SK-N-SH (cell line): ENCODE results near the gene AADACL4. TPM values are rescaled to one million over a fixed set of nuclear protein-coding genes. Genes with fewer than 3 reads are reported as not detected.

Experiments used
- CTCF ChIA-PET: fragments of 300-600, 350-600 bp; formaldehyde crosslinking; extraction: SDS; loops from one replicate; lab custom pipeline; 2021; lab: Yijun Ruan, JAX
- POLR2A ChIA-PET: fragments of 350-600 bp; sonication (Branson Sonifier 250); formaldehyde crosslinking; extraction: SDS; loops from one replicate; lab custom pipeline; 2020; ENCODE audit warnings: antibody characterized with exemption, inconsistent platforms; lab: Yijun Ruan, JAX
- DNase-seq: peaks from one replicate; pipeline ENCODE4 v3.0.0; 2012
- H2AFZ ChIP-seq: fragments of 200-600 bp; sonication (generic); 2 replicates; pipeline ENCODE4 v1.8.1; 2016; ENCODE audit warnings: antibody characterized with exemption, mild to moderate bottlenecking, low read depth
- H3F3A ChIP-seq: fragments of 200-600 bp; sonication (generic); replicated peaks from 2 replicates; pipeline ENCODE3; 2016; ENCODE audit warnings: antibody characterized with exemption, mild to moderate bottlenecking; ENCODE audit not compliant: insufficient read depth
- H3K27ac ChIP-seq, 2 experiments: fragments of 200-500 bp in 1 of 2; fragments of 200-600 bp in 1 of 2; sonication (Bioruptor generic) in 1 of 2; sonication (generic), shearing (Covaris generic) in 1 of 2; 2 replicates each; pipeline versions ENCODE4 v1.5.1 to v1.6.1; 2014 to 2016; ENCODE audit warnings: low read depth in 2 of 2, inconsistent platforms in 1 of 2, low read length in 1 of 2, mild to moderate bottlenecking in 1 of 2, mixed read lengths in 1 of 2
- H3K27me3 ChIP-seq: fragments of 200-600 bp; sonication (generic), shearing (Covaris generic); 2 replicates; pipeline ENCODE4 v1.6.1; 2016; ENCODE audit warnings: mixed run types; ENCODE audit not compliant: insufficient read depth
- H3K36me3 ChIP-seq, 2 experiments: fragments of 200-500 bp in 1 of 2; fragments of 200-600 bp in 1 of 2; sonication (Bioruptor generic) in 1 of 2; sonication (generic) in 1 of 2; replicated peaks in 1 of 2; 2 replicates each; pipeline versions ENCODE3 to v1.5.1; 2014 to 2016; ENCODE audit warnings: low read length in 1 of 2, mild to moderate bottlenecking in 1 of 2; ENCODE audit not compliant: insufficient read depth in 2 of 2, control insufficient read depth in 1 of 2
- H3K4me1 ChIP-seq, 2 experiments: fragments of 200-500 bp in 1 of 2; fragments of 200-600 bp in 1 of 2; sonication (Bioruptor generic) in 1 of 2; sonication (generic), shearing (Covaris generic) in 1 of 2; 2 replicates each; pipeline versions ENCODE4 v1.5.1 to v1.6.1; 2014 to 2016; ENCODE audit warnings: low read depth in 1 of 2, low read length in 1 of 2, mixed run types in 1 of 2; ENCODE audit not compliant: insufficient read depth in 2 of 2, control insufficient read depth in 1 of 2
- H3K4me2 ChIP-seq: fragments of 200-600 bp; sonication (generic), shearing (Covaris generic); 2 replicates; pipeline ENCODE4 v1.6.1; 2017; ENCODE audit warnings: mixed run types
- H3K4me3 ChIP-seq, 2 experiments: fragments of 200-500 bp in 1 of 2; fragments of 200-600 bp in 1 of 2; sonication (Bioruptor generic) in 1 of 2; sonication (generic), shearing (Covaris generic) in 1 of 2; 2 replicates each; pipeline versions ENCODE4 v1.5.1 to v1.8.1; 2014 to 2016; ENCODE audit warnings: low read depth in 2 of 2, inconsistent platforms in 1 of 2, low read length in 1 of 2, mild to moderate bottlenecking in 1 of 2, mixed read lengths in 1 of 2, moderate library complexity in 1 of 2
- H3K79me2 ChIP-seq: fragments of 200-600 bp; sonication (generic); 2 replicates; pipeline ENCODE4 v1.8.1; 2017; ENCODE audit warnings: mild to moderate bottlenecking; ENCODE audit not compliant: insufficient read depth
- H3K9ac ChIP-seq: fragments of 200-600 bp; sonication (generic); 2 replicates; pipeline ENCODE4 v1.6.1; 2017; ENCODE audit warnings: mixed run types
- H3K9me2 ChIP-seq: fragments of 200-600 bp; sonication (generic); 2 replicates; pipeline ENCODE4 v1.6.1; 2017; ENCODE audit warnings: mixed run types
- H3K9me3 ChIP-seq: fragments of 200-600 bp; sonication (generic); 2 replicates; pipeline ENCODE4 v1.6.1; 2017; ENCODE audit warnings: mixed run types, mild to moderate bottlenecking, moderate library complexity
- H4K20me1 ChIP-seq: fragments of 200-600 bp; sonication (generic); 2 replicates; pipeline ENCODE4 v1.6.1; 2017; ENCODE audit warnings: mild to moderate bottlenecking, mixed run types; ENCODE audit not compliant: insufficient read depth
- ELF1 ChIP-seq: IDR thresholded peaks from 2 replicates; pipeline ENCODE4 v1.4.0; 2012
- EP300 ChIP-seq, 2 experiments: IDR thresholded peaks; 2 replicates each; pipeline versions ENCODE4 v1.4.0 to v1.6.1; 2012; ENCODE audit warnings: borderline replicate concordance in 1 of 2, low read depth in 1 of 2, low read length in 1 of 2
- EZH2phosphoT487 ChIP-seq: fragments of 200-600 bp; sonication (generic); IDR thresholded peaks from 2 replicates; pipeline ENCODE4 v1.6.1; 2017; ENCODE audit warnings: low read depth, mixed run types, mild to moderate bottlenecking, antibody characterized with exemption, moderate library complexity, borderline replicate concordance
- FOSL2 ChIP-seq: IDR thresholded peaks from 2 replicates; pipeline ENCODE4 v1.4.0; 2012; ENCODE audit warnings: low read depth, mild to moderate bottlenecking, moderate library complexity, borderline replicate concordance
- FOXM1 ChIP-seq: IDR thresholded peaks from 2 replicates; pipeline ENCODE4 v1.4.0; 2012; ENCODE audit warnings: low read depth, mild to moderate bottlenecking
- GABPA ChIP-seq: IDR thresholded peaks from 2 replicates; pipeline ENCODE4 v1.4.0; 2012; ENCODE audit warnings: low read depth, mild to moderate bottlenecking
- GATA2 ChIP-seq: sonication (generic); formaldehyde crosslinking; IDR thresholded peaks from 2 replicates; pipeline ENCODE4 v1.5.0; 2020; ENCODE audit warnings: mild to moderate bottlenecking, missing genetic modification reagents
- IRF3 ChIP-seq: fragments of 150-350 bp; IDR thresholded peaks from 2 replicates; pipeline ENCODE4 v1.6.1; 2016; ENCODE audit warnings: mild to moderate bottlenecking, low read depth, low read length
- JUND ChIP-seq: IDR thresholded peaks from 2 replicates; pipeline ENCODE4 v1.4.0; 2012
- MAX ChIP-seq: IDR thresholded peaks from 2 replicates; pipeline ENCODE4 v1.4.0; 2012; ENCODE audit warnings: low read depth
- MEF2A ChIP-seq: IDR thresholded peaks from 2 replicates; pipeline ENCODE4 v1.4.0; 2012; ENCODE audit warnings: low read depth, borderline replicate concordance
- MXI1 ChIP-seq: IDR thresholded peaks from 2 replicates; pipeline ENCODE4 v1.6.1; 2012; ENCODE audit warnings: mild to moderate bottlenecking, low read depth, low read length, improper control_type of control experiment
- NFIC ChIP-seq: IDR thresholded peaks from 2 replicates; pipeline ENCODE4 v1.4.0; 2012; ENCODE audit warnings: borderline replicate concordance
- NRF1 ChIP-seq: IDR thresholded peaks from 2 replicates; pipeline ENCODE4 v1.6.1; 2012; ENCODE audit warnings: low read depth, mild to moderate bottlenecking, low read length
- PBX3 ChIP-seq: IDR thresholded peaks from 2 replicates; pipeline ENCODE4; 2012
- RAD21 ChIP-seq: IDR thresholded peaks from 2 replicates; pipeline ENCODE4 v1.6.1; 2012; ENCODE audit warnings: mild to moderate bottlenecking, low read length
- REST ChIP-seq: IDR thresholded peaks from 2 replicates; pipeline ENCODE4 v1.6.1; 2012; ENCODE audit warnings: mild to moderate bottlenecking, low read depth, low read length, moderate library complexity
- RXRA ChIP-seq: IDR thresholded peaks from 2 replicates; pipeline ENCODE4 v1.4.0; 2012; ENCODE audit warnings: low read depth, mild to moderate bottlenecking, borderline replicate concordance
- SMC3 ChIP-seq: IDR thresholded peaks from 2 replicates; pipeline ENCODE4 v1.6.1; 2012; ENCODE audit warnings: low read depth, low read length, improper control_type of control experiment
- TCF12 ChIP-seq: IDR thresholded peaks from 2 replicates; pipeline ENCODE4 v1.4.0; 2012
- TEAD4 ChIP-seq: IDR thresholded peaks from 2 replicates; pipeline ENCODE4 v1.4.0; 2012; ENCODE audit warnings: mild to moderate bottlenecking, borderline replicate concordance; ENCODE audit not compliant: insufficient read depth
- YY1 ChIP-seq: IDR thresholded peaks from 2 replicates; pipeline ENCODE4 v1.4.0; 2012; ENCODE audit warnings: low read depth, mild to moderate bottlenecking
- ZBTB33 ChIP-seq: IDR thresholded peaks from 2 replicates; pipeline ENCODE4 v1.4.0; 2012; ENCODE audit warnings: low read depth, borderline replicate concordance
- WGBS: methylation state at CpG from one replicate; pipeline ENCODE4 v1.1.6; 2017; ENCODE audit warnings: low lambda C conversion rate; 5-methylcytosine and 5-hydroxymethylcytosine counted together
- polyA plus RNA-seq, 3 experiments: library from polyadenylated mRNA; depleted of rRNA; stranded (reverse); fragments of >200 nt; gene quantifications; 2 replicates each; pipeline ENCODE4 v1.2.3, GENCODE V29; 2012

AADACL4 gene
- polyA plus RNA-seq, 1 of the 3 experiments (the other 2 are of a cell fraction): 0.59 TPM

- Histone ChIP-seq H3K9me2 (no peaks in the 10 kb centered on the region), H3K27ac (no peak overlapping the region), H3K27me3 (no peaks in the 10 kb centered on the region), H4K20me1 (no peaks in the 10 kb centered on the region), H3F3A (peaks cover 18% of the 10 kb centered on the region), H3K4me3 (no peak overlapping the region), H3K9me3 (no peaks in the 10 kb centered on the region)
- no peak for DNase-seq
- CTCF ChIA-PET: interaction anchor here (0.5 to 7.2 kb wide), 49 partner anchors 9 to 496 kb away, joined by 3 to 135 read pairs (median 4); partner anchors contain the start of gene AADACL4
- 48% methylated on average over 4 of the region's 4 CpGs for WGBS
- no peak for TF ChIP-seq FOXM1
- TF ChIP-seq SMC3: no peak
- TF ChIP-seq EZH2phosphoT487: no peak
- no peak for TF ChIP-seq ELF1
- TF ChIP-seq FOSL2: no peak
- TF ChIP-seq RAD21: no peak
- no peak for TF ChIP-seq EP300 (IDR thresholded peaks at IDR 0.05; ENCODE audit: borderline replicate concordance in 1 of 2, low read depth in 1 of 2, low read length in 1 of 2)
- no peak for TF ChIP-seq MXI1
- no peak for TF ChIP-seq TCF12
- TF ChIP-seq TEAD4: no peak
- no peak for TF ChIP-seq YY1
- no peak for TF ChIP-seq MAX
- TF ChIP-seq NRF1: no peak
- no peak for TF ChIP-seq IRF3
- no peak for TF ChIP-seq NFIC
- no peak for TF ChIP-seq MEF2A
- no peak for TF ChIP-seq GATA2 (CRISPR knock-in tag)
- TF ChIP-seq RXRA: no peak
- TF ChIP-seq, all 33 proteins: peak for 0
- Histone ChIP-seq H3K9ac (no peak overlapping the region), H3K36me3 (no peaks in the 10 kb centered on the region), H3K79me2 (no peaks in the 10 kb centered on the region), H3K4me1 (peaks cover 29 to 32% of the 10 kb centered on the region in 2 experiments; a peak in 3 of 4 replicates), H3K4me2 (no peak overlapping the region), H2AFZ (no peak overlapping the region)
- POLR2A ChIA-PET: no interaction called here
Observed at GRCh38 chr1:12620488-12620865, 23.4 kb upstream of the AADACL4 start.

GRCh38 chr1:12620931-12621330 is 23.0 kb upstream of the AADACL4 start:
- 91% methylated on average over 6 of the region's 8 CpGs for WGBS
- Histone ChIP-seq H3K27me3 (no peaks in the 10 kb centered on the region), H3K27ac (no peak overlapping the region), H3K79me2 (no peaks in the 10 kb centered on the region), H3K9ac (no peak overlapping the region), H3K9me3 (no peaks in the 10 kb centered on the region), H3K36me3 (no peaks in the 10 kb centered on the region), H3F3A (peaks cover 15% of the 10 kb centered on the region), H3K4me3 (no peak overlapping the region), H3K9me2 (no peaks in the 10 kb centered on the region), H2AFZ (no peak overlapping the region), H3K4me2 (no peak overlapping the region), H4K20me1 (no peaks in the 10 kb centered on the region), H3K4me1 (peaks cover 28 to 29% of the 10 kb centered on the region in 2 experiments; a peak in 3 of 4 replicates)
- ChIA-PET POLR2A (no interaction called here), CTCF (interaction anchor here (0.7 to 7.2 kb wide), 19 partner anchors 17 to 496 kb away, joined by 3 to 135 read pairs (median 5); no protein-coding TSS in a partner anchor)
- no peak for DNase-seq
- no peak for TF ChIP-seq YY1
- no peak for TF ChIP-seq FOSL2
- TF ChIP-seq PBX3: no peak
- TF ChIP-seq JUND: no peak
- TF ChIP-seq MEF2A: no peak
- TF ChIP-seq REST: no peak
- TF ChIP-seq RXRA: no peak
- TF ChIP-seq SMC3: no peak
- no peak for TF ChIP-seq ZBTB33
- no peak for TF ChIP-seq GABPA
